ENCODE data around the gene FBXW11. TPM values are rescaled to one million over a fixed set of nuclear protein-coding genes. Genes with fewer than 3 reads are reported as not detected.

The FBXW11 gene
- polyA plus RNA-seq, 1 donor (not counting 4 experiments of a cell fraction or from before 2014, with no cell fraction given): 48.4 TPM

GRCh38 chr5:171952021-171952420 is 54.4 kb downstream of the FBXW11 start:
- H3K36me3 ChIP-seq (ENCODE audit: control insufficient read depth in 2 of 2, extremely low read depth in 1 of 2, insufficient read depth in 2 of 2, low read length in 2 of 2): no peaks in the 10 kb centered on the region
- H2AFZ ChIP-seq (ENCODE audit: control insufficient read depth, low read length): no peak overlapping the region
- dilution Hi-C loops (cut with MboI; ENCODE audit: extremely low pct_ligation_motif_present, low sequenced_read_pairs): no loop called here
- FAIRE-seq (no peak), DNase-seq (ENCODE audit: low read depth, low spot score) (no peak)
- TF ChIP-seq CTCF (optimal IDR thresholded peaks at IDR 0.05 in 1 of 3, IDR thresholded peaks at IDR 0.05 in 1 of 3, conservative IDR thresholded peaks at IDR 0.05 in 1 of 3; ENCODE audit: extremely low read depth in 1 of 3, insufficient read depth in 2 of 3, low read length in 3 of 3) (no peak), EZH2 (IDR thresholded peaks at IDR 0.05; ENCODE audit: low read length) (no peak)
- H3K4me1 ChIP-seq (ENCODE audit: control insufficient read depth, extremely low read depth, insufficient read depth, low read length): peaks cover 39% of the 10 kb centered on the region
- no peaks in the 10 kb centered on the region for H3K9me3 ChIP-seq (ENCODE audit: control insufficient read depth, low read depth, low read length)
- peaks cover 4% of the 10 kb centered on the region for H3K9me1 ChIP-seq (ENCODE audit: control insufficient read depth, extremely low read depth, insufficient read depth, low read length)
- no peaks in the 10 kb centered on the region for H3K27me3 ChIP-seq (ENCODE audit: control insufficient read depth, extremely low read depth, insufficient read depth, low read length)
- H3K79me2 ChIP-seq (ENCODE audit: control insufficient read depth, insufficient read depth, low read length): peaks cover 87% of the 10 kb centered on the region
- H3K27ac ChIP-seq (ENCODE audit: control insufficient read depth, insufficient read depth, low read length): no peak overlapping the region
- H3K9ac ChIP-seq (ENCODE audit: control insufficient read depth, extremely low read depth, insufficient read depth, low read length): no peak overlapping the region
- H3K4me2 ChIP-seq (ENCODE audit: control insufficient read depth, extremely low read depth, insufficient read depth, low read depth, low read length): no peak overlapping the region
- H4K20me1 ChIP-seq (ENCODE audit: control insufficient read depth, extremely low read depth, insufficient read depth, low read length): peaks cover 5% of the 10 kb centered on the region
- no peak overlapping the region for H3K4me3 ChIP-seq (ENCODE audit: control insufficient read depth in 2 of 3, extremely low read depth in 1 of 3, insufficient read depth in 2 of 3, low read depth in 1 of 3, low read length in 3 of 3)

- Histone ChIP-seq H3K36me3 (ENCODE audit: control insufficient read depth in 2 of 2, extremely low read depth in 1 of 2, insufficient read depth in 2 of 2, low read length in 2 of 2) (no peaks in the 10 kb centered on the region), H3K9ac (ENCODE audit: control insufficient read depth, extremely low read depth, insufficient read depth, low read length) (no peak overlapping the region), H3K27ac (ENCODE audit: control insufficient read depth, insufficient read depth, low read length) (no peak overlapping the region), H2AFZ (ENCODE audit: control insufficient read depth, low read length) (no peak overlapping the region), H4K20me1 (ENCODE audit: control insufficient read depth, extremely low read depth, insufficient read depth, low read length) (peaks cover 5% of the 10 kb centered on the region), H3K27me3 (ENCODE audit: control insufficient read depth, extremely low read depth, insufficient read depth, low read length) (no peaks in the 10 kb centered on the region), H3K79me2 (ENCODE audit: control insufficient read depth, insufficient read depth, low read length) (peaks cover 86% of the 10 kb centered on the region), H3K9me1 (ENCODE audit: control insufficient read depth, extremely low read depth, insufficient read depth, low read length) (peaks cover 2% of the 10 kb centered on the region), H3K4me1 (ENCODE audit: control insufficient read depth, extremely low read depth, insufficient read depth, low read length) (peaks cover 40% of the 10 kb centered on the region), H3K4me2 (ENCODE audit: control insufficient read depth, extremely low read depth, insufficient read depth, low read depth, low read length) (no peak overlapping the region), H3K9me3 (ENCODE audit: control insufficient read depth, low read depth, low read length) (no peaks in the 10 kb centered on the region), H3K4me3 (ENCODE audit: control insufficient read depth in 2 of 3, extremely low read depth in 1 of 3, insufficient read depth in 2 of 3, low read depth in 1 of 3, low read length in 3 of 3) (no peak overlapping the region)
- dilution Hi-C loops (cut with MboI; ENCODE audit: extremely low pct_ligation_motif_present, low sequenced_read_pairs): no loop called here
- FAIRE-seq (no peak), DNase-seq (ENCODE audit: low read depth, low spot score) (no peak)
- TF ChIP-seq EZH2 (IDR thresholded peaks at IDR 0.05; ENCODE audit: low read length): no peak
- TF ChIP-seq CTCF (optimal IDR thresholded peaks at IDR 0.05 in 1 of 3, IDR thresholded peaks at IDR 0.05 in 1 of 3, conservative IDR thresholded peaks at IDR 0.05 in 1 of 3; ENCODE audit: extremely low read depth in 1 of 3, insufficient read depth in 2 of 3, low read length in 3 of 3): no peak
These were observed 55.2 kb downstream of the FBXW11 start for GRCh38 chr5:171951218-171951617.

Data from keratinocyte (primary cell).